Right cardiac atrium (tissue), 5 donors: ENCODE measurements around the gene FAM162A. TPM values are rescaled to one million over a fixed set of nuclear protein-coding genes. Genes with fewer than 3 reads are reported as not detected.

ENCODE experiments used
- ATAC-seq, 2 donors: fragments of 200-7000 bp; cut with Tn5 transposase; one replicate each; pipeline versions ENCODE4 v1.8.0 to v1.9.1; 2020; ENCODE audit warnings: moderate library complexity in 2 of 2, mild to moderate bottlenecking in 1 of 2
- DNase-seq, 3 donors: peaks; one replicate each; pipeline ENCODE4 v3.0.0-alpha.2; 2020
- H3K27ac ChIP-seq: one replicate; pipeline ENCODE4 v1.5.1; 2013; ENCODE audit warnings: mild to moderate bottlenecking, low read length, control low read depth, moderate library complexity
- H3K27me3 ChIP-seq: one replicate; pipeline ENCODE4 v1.6.1; 2013; ENCODE audit not compliant: control insufficient read depth, insufficient read depth
- H3K4me1 ChIP-seq: one replicate; pipeline ENCODE4 v1.6.1; 2013; ENCODE audit warnings: low read length; ENCODE audit not compliant: control insufficient read depth, insufficient read depth
- H3K4me3 ChIP-seq: one replicate; pipeline ENCODE4 v1.5.1; 2013; ENCODE audit warnings: low read length, control low read depth
- H3K9me3 ChIP-seq: one replicate; pipeline ENCODE4 v1.6.1; 2013; ENCODE audit warnings: low read length; ENCODE audit not compliant: control insufficient read depth
- WGBS: extraction: QIAGEN DNeasy Blood & Tissue Kit; methylation state at CpG from one replicate; pipeline ENCODE4 v1.1.7; 2013; 5-methylcytosine and 5-hydroxymethylcytosine counted together
- intact Hi-C, 4 donors: fragments of 100-400 bp; cut with DNase I; formaldehyde crosslinking; loops; one replicate each; pipeline versions ENCODE4 v1.11.0 to v1.14.0; 2022 to 2023
- long read RNA-seq, 4 donors: library from polyadenylated mRNA; unstranded; transcript quantifications; one replicate each; pipeline ENCODE4 v2.0.0, GENCODE V29; 2020 to 2021
- polyA plus RNA-seq: library from polyadenylated mRNA; stranded (reverse); fragments of 200-250 nt; gene quantifications from one replicate; pipeline ENCODE4 v1.2.3, GENCODE V29; 2013
- total RNA-seq, 4 donors: library from RNA; stranded (reverse); fragmentation: NEBNext Ultra II Directional; extraction: Animal tissue kit (Norgen Biotek cat#: 25700); gene quantifications; one replicate each; pipeline ENCODE4 v1.2.1, GENCODE V29; 2021
- donor health status: healthy with polysubstance abuse.
- donor health status: DM: no; HTN: yes; CAD: no.
- donor health status: DM: no; HTN: no; CAD: no.
- donor health status: DM: no; HTN: yes; CAD: no; lungs with severe emphysema.
- donor health status: DM: yes; HTN: yes; CAD: no.

Gene FAM162A
- 100 to 1,000 TPM; 134 to 174 (median 146) TPM for total RNA-seq
- 300 TPM for polyA plus RNA-seq
- long read RNA-seq, donor 1, transcript FAM162A-203 (5 exons, 3,052 nt): major isoform, 108 of 120 reads
- long read RNA-seq, donor 1, partial matches to known transcripts: 1 of 120 reads
- long read RNA-seq, donor 1, other reads (novel, unspliced or antisense): 10 of 120 reads
- long read RNA-seq, donor 2, transcript FAM162A-203 (5 exons, 3,052 nt): major isoform, 99 of 111 reads
- long read RNA-seq, donor 2, partial matches to known transcripts: 3 of 111 reads
- long read RNA-seq, donor 2, other reads (novel, unspliced or antisense): 5 of 111 reads
- long read RNA-seq, donor 3, transcript FAM162A-203 (5 exons, 3,052 nt): major isoform, 67 of 78 reads
- long read RNA-seq, donor 3, partial matches to known transcripts: 2 of 78 reads
- long read RNA-seq, donor 3, other reads (novel, unspliced or antisense): 9 of 78 reads
- long read RNA-seq, donor 4, transcript FAM162A-203 (5 exons, 3,052 nt): major isoform, 53 of 62 reads
- long read RNA-seq, donor 4, partial matches to known transcripts: 2 of 62 reads
- long read RNA-seq, donor 4, other reads (novel, unspliced or antisense): 6 of 62 reads

GRCh38 chr3:122383771-122384697 lies at the start of gene FAM162A:
Gene FAM162A (plus strand): TSS chr3:122384182. CDS start chr3:122384266, 84 bp downstream.
- Histone ChIP-seq H3K27ac (peak within 1 kb of the TSS; percentile 89), H3K4me1 (no peaks in the 10 kb centered on the region), H3K9me3 (no peaks in the 10 kb centered on the region), H3K4me3 (peak within 1 kb of the TSS; percentile 98), H3K27me3 (no peaks in the 10 kb centered on the region)
- DNase-seq (peak; percentile 95 to 99 (median 98)), ATAC-seq (peak; percentile 99)
- intact Hi-C loops: no loop called here
- under 1% methylated on average over 52 of the region's 52 CpGs for WGBS

- no peak for DNase-seq
- intact Hi-C loops: no loop called here
- 72% methylated on average over 1 of the region's 1 CpG for WGBS
- no peak for ATAC-seq
- no peaks in the 10 kb centered on the region for H3K9me3 ChIP-seq
- H3K27ac ChIP-seq: no peak overlapping the region
- H3K27me3 ChIP-seq: no peaks in the 10 kb centered on the region
- H3K4me1 ChIP-seq: no peaks in the 10 kb centered on the region
- no peak overlapping the region for H3K4me3 ChIP-seq
These were observed 41.2 kb upstream of the FAM162A start for GRCh38 chr3:122342803-122343202.

- 69% methylated on average over 2 of the region's 2 CpGs for WGBS
- Histone ChIP-seq H3K4me1 (no peaks in the 10 kb centered on the region), H3K27ac (no peak overlapping the region), H3K27me3 (no peaks in the 10 kb centered on the region), H3K4me3 (no peak overlapping the region), H3K9me3 (no peaks in the 10 kb centered on the region)
- ATAC-seq: no peak
- intact Hi-C loops: no loop called here
- DNase-seq: no peak
These were observed 40.3 kb upstream of the FAM162A start for GRCh38 chr3:122343654-122344053.

GRCh38 chr3:122349171-122349570 lies 34.8 kb upstream of the FAM162A start:
- Histone ChIP-seq H3K27ac (no peak overlapping the region), H3K9me3 (no peaks in the 10 kb centered on the region), H3K27me3 (no peaks in the 10 kb centered on the region), H3K4me1 (no peaks in the 10 kb centered on the region), H3K4me3 (no peak overlapping the region)
- DNase-seq: no peak
- no peak for ATAC-seq
- intact Hi-C loops: no loop called here
- WGBS: 76% methylated on average over 1 of the region's 1 CpG

GRCh38 chr3:122350814-122351418 lies 33.1 kb upstream of the FAM162A start:
- intact Hi-C loops: no loop called here

GRCh38 chr3:122351612-122352011 lies 32.4 kb upstream of the FAM162A start:
- Histone ChIP-seq H3K27ac (no peak overlapping the region), H3K4me3 (no peak overlapping the region), H3K4me1 (no peaks in the 10 kb centered on the region), H3K27me3 (no peaks in the 10 kb centered on the region), H3K9me3 (no peaks in the 10 kb centered on the region)
- 96% methylated on average over 4 of the region's 4 CpGs for whole genome bisulfite sequencing
- ATAC-seq (no peak), DNase-seq (no peak)
- intact Hi-C loops: no loop called here

More at GRCh38 chr3:122350814-122351418, 33.1 kb upstream of the FAM162A start:
- Histone ChIP-seq H3K4me1 (no peaks in the 10 kb centered on the region), H3K4me3 (no peak overlapping the region), H3K27me3 (no peaks in the 10 kb centered on the region), H3K27ac (no peak overlapping the region), H3K9me3 (no peaks in the 10 kb centered on the region)
- WGBS: 86% methylated on average over 5 of the region's 5 CpGs
- ATAC-seq (no peak), DNase-seq (no peak)

GRCh38 chr3:122353215-122353614 lies 30.8 kb upstream of the FAM162A start:
- intact Hi-C loops: no loop called here
- 45% methylated on average over 2 of the region's 2 CpGs for WGBS
- Histone ChIP-seq H3K27ac (no peak overlapping the region), H3K4me1 (no peaks in the 10 kb centered on the region), H3K9me3 (no peaks in the 10 kb centered on the region), H3K4me3 (no peak overlapping the region), H3K27me3 (no peaks in the 10 kb centered on the region)
- DNase-seq (no peak), ATAC-seq (peak in 1 of 2 donors; percentile 38)

- Histone ChIP-seq H3K27ac (no peak overlapping the region), H3K9me3 (no peaks in the 10 kb centered on the region), H3K4me1 (no peaks in the 10 kb centered on the region), H3K27me3 (no peaks in the 10 kb centered on the region), H3K4me3 (no peak overlapping the region)
- no peak for DNase-seq
- intact Hi-C loops: no loop called here
- 94% methylated on average over 1 of the region's 1 CpG for WGBS
- no peak for ATAC-seq
These were observed 30.0 kb upstream of the FAM162A start for GRCh38 chr3:122353893-122354401.

- DNase-seq (no peak), ATAC-seq (no peak)
- intact Hi-C loops: no loop called here
- 56% methylated on average over 4 of the region's 4 CpGs for WGBS
- no peaks in the 10 kb centered on the region for H3K27me3 ChIP-seq
- no peaks in the 10 kb centered on the region for H3K9me3 ChIP-seq
- no peak overlapping the region for H3K4me3 ChIP-seq
- no peaks in the 10 kb centered on the region for H3K4me1 ChIP-seq
- no peak overlapping the region for H3K27ac ChIP-seq
These were observed 28.4 kb upstream of the FAM162A start for GRCh38 chr3:122355612-122356011.

GRCh38 chr3:122356402-122356801 lies 27.6 kb upstream of the FAM162A start:
- Histone ChIP-seq H3K4me1 (no peaks in the 10 kb centered on the region), H3K9me3 (no peaks in the 10 kb centered on the region), H3K4me3 (no peak overlapping the region), H3K27me3 (no peaks in the 10 kb centered on the region), H3K27ac (no peak overlapping the region)
- 78% methylated on average over 4 of the region's 4 CpGs for WGBS
- intact Hi-C loops: no loop called here
- peak in 2 of 3 donors; percentile 16 to 51 for DNase-seq
- no peak for ATAC-seq
